Measurements from ENCODE around the gene PADI6.

Gene PADI6

DNA sequence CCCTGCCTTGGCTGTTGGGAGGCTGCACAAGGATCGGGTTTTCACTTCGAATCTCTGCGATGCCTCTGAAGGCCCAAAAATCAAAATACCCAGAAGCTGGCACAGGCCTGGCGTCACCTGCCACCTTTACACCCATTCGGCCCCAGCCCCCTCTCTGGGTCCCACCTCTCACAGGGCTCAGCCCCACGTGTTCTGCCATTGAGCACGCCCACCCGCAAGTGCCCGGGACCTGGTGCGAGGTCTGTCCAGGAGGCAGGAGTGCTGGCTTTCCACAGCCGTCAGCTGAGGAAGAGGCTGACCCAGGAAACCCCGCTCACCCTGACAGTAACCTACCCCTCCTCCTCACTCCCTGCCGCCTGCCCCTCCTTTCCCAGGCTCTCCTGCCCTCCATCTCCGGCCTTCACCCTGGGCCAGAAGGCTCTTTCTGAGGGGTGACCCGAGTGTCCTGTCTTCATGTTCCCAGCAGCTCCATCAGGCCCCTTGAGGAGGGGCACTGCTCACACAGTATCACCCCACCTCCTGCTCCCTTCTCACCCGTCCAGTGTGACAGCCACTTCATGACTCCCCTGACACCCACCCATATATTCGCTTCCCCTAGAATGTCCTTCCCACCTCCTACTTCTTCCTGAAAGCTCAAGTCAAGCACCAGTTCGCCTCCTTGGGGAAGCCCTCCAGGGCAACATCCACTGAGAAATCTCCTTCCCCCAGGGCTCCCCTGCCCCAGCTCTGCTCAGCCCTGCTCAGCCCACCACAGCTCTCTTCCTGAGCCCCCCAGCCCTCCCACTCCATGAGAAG is 54.0 kb downstream of the PADI6 start:
- DNase-seq (ENCODE audit: low read depth): no peak
- H3K4me3 ChIP-seq (ENCODE audit: low read depth, low read length): no peak overlapping the region
- no peak for TF ChIP-seq MYC (IDR thresholded peaks at IDR 0.05; ENCODE audit: low read depth, low read length)
- TF ChIP-seq, protein P1, sequence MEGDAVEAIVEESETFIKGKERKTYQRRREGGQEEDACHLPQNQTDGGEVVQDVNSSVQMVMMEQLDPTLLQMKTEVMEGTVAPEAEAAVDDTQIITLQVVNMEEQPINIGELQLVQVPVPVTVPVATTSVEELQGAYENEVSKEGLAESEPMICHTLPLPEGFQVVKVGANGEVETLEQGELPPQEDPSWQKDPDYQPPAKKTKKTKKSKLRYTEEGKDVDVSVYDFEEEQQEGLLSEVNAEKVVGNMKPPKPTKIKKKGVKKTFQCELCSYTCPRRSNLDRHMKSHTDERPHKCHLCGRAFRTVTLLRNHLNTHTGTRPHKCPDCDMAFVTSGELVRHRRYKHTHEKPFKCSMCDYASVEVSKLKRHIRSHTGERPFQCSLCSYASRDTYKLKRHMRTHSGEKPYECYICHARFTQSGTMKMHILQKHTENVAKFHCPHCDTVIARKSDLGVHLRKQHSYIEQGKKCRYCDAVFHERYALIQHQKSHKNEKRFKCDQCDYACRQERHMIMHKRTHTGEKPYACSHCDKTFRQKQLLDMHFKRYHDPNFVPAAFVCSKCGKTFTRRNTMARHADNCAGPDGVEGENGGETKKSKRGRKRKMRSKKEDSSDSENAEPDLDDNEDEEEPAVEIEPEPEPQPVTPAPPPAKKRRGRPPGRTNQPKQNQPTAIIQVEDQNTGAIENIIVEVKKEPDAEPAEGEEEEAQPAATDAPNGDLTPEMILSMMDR (IDR thresholded peaks at IDR 0.05; ENCODE audit: low read depth, low read length): no peak
- no peak for TF ChIP-seq POLR2A (IDR thresholded peaks at IDR 0.05; ENCODE audit: extremely low read depth, insufficient read length)
- TF ChIP-seq, protein P2, sequence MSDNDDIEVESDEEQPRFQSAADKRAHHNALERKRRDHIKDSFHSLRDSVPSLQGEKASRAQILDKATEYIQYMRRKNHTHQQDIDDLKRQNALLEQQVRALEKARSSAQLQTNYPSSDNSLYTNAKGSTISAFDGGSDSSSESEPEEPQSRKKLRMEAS (IDR thresholded peaks at IDR 0.05; ENCODE audit: low read depth, low read length): no peak

DNA sequence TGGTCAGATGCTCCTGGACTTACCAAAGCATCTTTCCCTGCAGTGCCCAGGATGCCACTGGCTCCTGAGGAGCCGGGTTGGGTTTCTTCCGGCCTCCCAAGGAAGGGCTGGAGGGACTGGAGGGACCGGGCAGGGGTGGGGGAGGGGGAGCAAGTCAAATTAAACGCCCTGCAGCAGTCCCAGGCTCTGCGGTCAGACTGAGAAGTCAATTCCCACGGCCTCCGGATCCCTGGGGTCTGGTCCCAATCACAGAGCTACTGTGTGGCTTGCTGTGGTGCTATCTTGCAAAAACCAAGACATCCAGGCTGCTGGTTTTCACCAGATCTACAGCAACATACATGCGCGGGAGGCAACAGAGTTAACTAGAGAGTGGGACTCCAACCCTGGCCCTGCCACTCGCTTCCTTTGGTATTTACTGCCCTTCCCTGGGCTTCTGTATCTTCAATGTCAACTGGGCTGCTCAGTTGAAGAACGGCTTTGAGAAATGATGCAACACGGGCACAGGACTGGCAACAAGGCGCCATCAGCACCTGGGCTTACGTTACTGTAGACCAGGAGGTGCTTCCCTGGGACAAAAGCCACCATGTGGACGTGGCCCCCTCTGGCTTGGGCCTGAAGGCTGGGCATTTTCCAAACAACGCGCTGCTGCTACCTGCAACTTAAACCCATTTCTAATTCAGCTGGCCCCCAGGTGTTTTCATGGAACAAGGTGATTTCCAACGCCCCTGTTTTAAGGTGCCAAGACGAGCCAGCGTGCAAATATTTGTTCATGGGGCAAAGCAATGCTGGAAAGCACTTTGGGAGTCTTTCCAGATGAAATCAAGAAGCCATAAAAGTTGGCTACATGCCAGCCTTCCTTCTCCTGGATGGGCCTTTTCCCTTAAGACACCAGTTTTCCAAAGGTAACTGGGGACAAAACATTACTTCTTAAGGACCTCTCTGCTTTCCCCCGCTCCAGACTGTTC is 56.0 kb downstream of the PADI6 start:
- H3K4me3 ChIP-seq (ENCODE audit: low read depth, low read length): no peak overlapping the region
- TF ChIP-seq, protein P2 (IDR thresholded peaks at IDR 0.05; ENCODE audit: low read depth, low read length): no peak
- TF ChIP-seq POLR2A (IDR thresholded peaks at IDR 0.05; ENCODE audit: extremely low read depth, insufficient read length): no peak
- TF ChIP-seq, protein P1 (IDR thresholded peaks at IDR 0.05; ENCODE audit: low read depth, low read length): no peak
- TF ChIP-seq MYC (IDR thresholded peaks at IDR 0.05; ENCODE audit: low read depth, low read length): no peak
- peak; percentile 1 for DNase-seq (ENCODE audit: low read depth)

DNA sequence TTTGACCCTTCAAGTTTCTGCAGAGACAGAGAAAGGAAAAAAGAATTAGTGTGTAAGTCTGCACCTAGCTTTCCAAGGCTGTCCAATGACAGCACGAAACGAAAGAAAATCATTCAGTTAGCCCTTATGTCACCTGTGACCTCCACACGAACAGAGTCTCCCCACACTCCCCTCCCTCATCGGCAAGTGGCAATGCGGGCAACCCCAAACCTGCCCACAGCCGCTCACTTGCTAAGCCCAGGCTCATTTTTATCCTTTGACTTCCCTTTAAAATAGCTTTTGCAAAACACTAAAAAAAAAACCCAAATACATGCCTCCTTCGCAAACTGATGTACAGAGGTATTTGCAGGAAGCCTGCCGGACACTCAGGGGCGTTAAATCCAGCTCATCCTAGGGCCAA is 57.2 kb downstream of the PADI6 start:
- DNase-seq (ENCODE audit: low read depth): no peak
- no peak overlapping the region for H3K4me3 ChIP-seq (ENCODE audit: low read depth, low read length)
- TF ChIP-seq POLR2A (IDR thresholded peaks at IDR 0.05; ENCODE audit: extremely low read depth, insufficient read length) (no peak), MYC (IDR thresholded peaks at IDR 0.05; ENCODE audit: low read depth, low read length) (no peak)
- TF ChIP-seq, protein P1 (IDR thresholded peaks at IDR 0.05; ENCODE audit: low read depth, low read length): no peak
- TF ChIP-seq, protein P2 (IDR thresholded peaks at IDR 0.05; ENCODE audit: low read depth, low read length): no peak

DNA sequence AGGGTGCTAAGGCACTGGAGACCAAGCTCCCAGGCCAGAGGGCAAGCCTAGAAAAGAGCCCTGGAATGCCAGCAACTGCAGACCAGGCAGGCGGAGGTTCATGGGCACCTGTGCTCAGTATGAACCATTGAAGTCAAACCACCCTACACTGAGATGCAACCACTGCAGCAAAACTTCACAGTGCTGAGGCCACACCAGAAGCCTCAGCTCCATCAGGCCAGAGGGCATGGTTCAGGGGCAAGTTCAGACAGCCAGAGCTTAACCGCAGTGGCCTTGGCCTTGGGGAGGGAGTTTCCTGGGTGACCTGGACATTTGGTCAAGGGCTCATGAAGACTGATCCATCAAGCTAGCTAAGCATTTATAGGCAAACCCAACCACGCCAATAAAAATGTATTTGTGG is 60.4 kb downstream of the PADI6 start:
- H3K4me3 ChIP-seq (ENCODE audit: low read depth, low read length): peak overlapping the region; percentile 4
- no peak for DNase-seq (ENCODE audit: low read depth)
- TF ChIP-seq, protein P1 (IDR thresholded peaks at IDR 0.05; ENCODE audit: low read depth, low read length): no peak
- TF ChIP-seq, protein P2 (IDR thresholded peaks at IDR 0.05; ENCODE audit: low read depth, low read length): no peak
- TF ChIP-seq MYC (IDR thresholded peaks at IDR 0.05; ENCODE audit: low read depth, low read length): no peak
- no peak for TF ChIP-seq POLR2A (IDR thresholded peaks at IDR 0.05; ENCODE audit: extremely low read depth, insufficient read length)

DNA sequence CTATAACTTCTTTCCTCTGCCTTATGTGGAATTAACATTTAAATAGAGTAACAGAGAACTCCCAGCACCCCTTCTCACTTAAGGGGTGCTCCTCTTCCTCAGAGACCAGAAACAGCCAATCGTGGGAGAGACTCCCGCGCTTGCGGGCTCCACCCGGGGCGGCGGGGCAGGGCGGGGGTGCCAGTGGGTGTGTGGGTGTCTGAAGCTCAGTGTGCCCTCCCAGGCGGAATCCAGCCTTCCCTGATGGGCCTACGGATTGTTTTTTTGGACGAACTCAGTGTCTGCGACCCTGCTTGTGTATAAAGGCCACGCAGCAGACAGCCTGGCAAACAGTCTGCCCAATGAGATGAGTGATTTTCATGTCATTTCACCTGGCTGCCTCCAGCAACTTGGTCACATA is 61.3 kb downstream of the PADI6 start:
- TF ChIP-seq MYC (IDR thresholded peaks at IDR 0.05; ENCODE audit: low read depth, low read length): no peak
- TF ChIP-seq, protein P2 (IDR thresholded peaks at IDR 0.05; ENCODE audit: low read depth, low read length): no peak
- no peak for TF ChIP-seq POLR2A (IDR thresholded peaks at IDR 0.05; ENCODE audit: extremely low read depth, insufficient read length)
- TF ChIP-seq, protein P1 (IDR thresholded peaks at IDR 0.05; ENCODE audit: low read depth, low read length): no peak
- DNase-seq (ENCODE audit: low read depth): no peak
- H3K4me3 ChIP-seq (ENCODE audit: low read depth, low read length): no peak overlapping the region

All from NB4 (cell line).